HepG2 (cell line): ENCODE data around the gene XRCC3. TPM values are rescaled to one million over a fixed set of nuclear protein-coding genes. Genes with fewer than 3 reads are reported as not detected.

Source experiments
- BRCA1 ChIP-seq: sonication (generic); formaldehyde crosslinking; IDR thresholded peaks from 2 replicates; pipeline ENCODE4 v1.4.0; 2020; ENCODE audit warnings: missing genetic modification reagents
- GABPB1 ChIP-seq: IDR thresholded peaks from 2 replicates; pipeline ENCODE4 v1.6.1; 2016; ENCODE audit warnings: mild to moderate bottlenecking, missing genetic modification reagents, moderate library complexity, missing compliant biosample characterization
- HNRNPK ChIP-seq: fragments of 200-400 bp; formaldehyde crosslinking; IDR thresholded peaks from 2 replicates; pipeline ENCODE4 v1.6.1; 2018; ENCODE audit warnings: low read length, low read depth, moderate library complexity, mild to moderate bottlenecking; ENCODE audit not compliant: poor library complexity, severe bottlenecking
- ZC3H4 ChIP-seq: sonication (generic); formaldehyde crosslinking; IDR thresholded peaks from 2 replicates; pipeline ENCODE4 v1.4.0; 2020; ENCODE audit warnings: missing genetic modification reagents, borderline replicate concordance
- ZFY ChIP-seq: sonication (generic); formaldehyde crosslinking; IDR thresholded peaks from 2 replicates; pipeline ENCODE4 v1.4.0; 2020; ENCODE audit warnings: missing genetic modification reagents
- ZMAT3 ChIP-seq: sonication (generic); formaldehyde crosslinking; conservative IDR thresholded peaks from 2 replicates; pipeline ENCODE4 v1.7.0; 2021; ENCODE audit warnings: missing genetic modification reagents
- ZNF253 ChIP-seq: sonication (generic); formaldehyde crosslinking; IDR thresholded peaks from 2 replicates; pipeline ENCODE4 v1.8.0; 2022; ENCODE audit warnings: mild to moderate bottlenecking, missing genetic modification reagents, borderline replicate concordance
- ZNF260 ChIP-seq: sonication (generic); formaldehyde crosslinking; IDR thresholded peaks from 2 replicates; pipeline ENCODE4 v1.4.0; 2020; ENCODE audit warnings: missing genetic modification reagents, low read depth, mild to moderate bottlenecking, borderline replicate concordance
- ZNF589 ChIP-seq: sonication (generic); formaldehyde crosslinking; conservative IDR thresholded peaks from 2 replicates; pipeline ENCODE4 v1.8.0; 2022; ENCODE audit warnings: mild to moderate bottlenecking, moderate library complexity, missing genetic modification reagents
- polyA plus RNA-seq, 8 experiments: library from polyadenylated mRNA; depleted of rRNA in 3 of 8; stranded (reverse) in 7 of 8; unstranded in 1 of 8; fragments of >200 nt; fragmentation: Illumina TruSeq in 4 of 8; extraction: Trizol in 4 of 8; gene quantifications; 2 replicates each; pipeline versions ENCODE4 v1.2.1 to v1.2.3, GENCODE V29; 2011 to 2016; ENCODE audit warnings: low read depth in 4 of 8, missing spikeins in 1 of 8, mixed read lengths in 1 of 8; ENCODE audit not compliant: insufficient read depth in 1 of 8
- total RNA-seq, 5 experiments: library from RNA; depleted of rRNA; stranded (reverse); fragments of >200 nt; fragmentation: Illumina TruSeq; extraction: Trizol; gene quantifications; 2 replicates each; pipeline ENCODE4 v1.2.3, GENCODE V29; 2016; ENCODE audit warnings: low read depth in 1 of 5
- TF ChIP-seq, protein P1 (sequence below): sonication (generic); formaldehyde crosslinking; IDR thresholded peaks from 2 replicates; pipeline ENCODE4 v1.8.1; 2023; ENCODE audit warnings: missing genetic modification reagents, inconsistent platforms, borderline replicate concordance
- TF ChIP-seq, protein P2 (sequence below): sonication (generic); formaldehyde crosslinking; conservative IDR thresholded peaks from 2 replicates; pipeline ENCODE4 v1.4.0; 2020; ENCODE audit warnings: missing genetic modification reagents
- TF ChIP-seq, protein P3 (sequence below): IDR thresholded peaks from 2 replicates; pipeline ENCODE4 v1.6.1; 2016; ENCODE audit warnings: low read depth, missing genetic modification reagents, missing compliant biosample characterization
- TF ChIP-seq, protein P4 (sequence below): sonication (generic); formaldehyde crosslinking; IDR thresholded peaks from 2 replicates; pipeline ENCODE4 v1.5.0; 2020; ENCODE audit warnings: mild to moderate bottlenecking, missing genetic modification reagents, moderate library complexity
- TF ChIP-seq, protein P5 (sequence below): sonication (generic); formaldehyde crosslinking; IDR thresholded peaks from 2 replicates; pipeline ENCODE4 v1.4.0; 2020; ENCODE audit warnings: mild to moderate bottlenecking, missing genetic modification reagents

Gene XRCC3
- total and polyA plus RNA-seq, 2 of the 13 experiments (the other 11 are each of a cell fraction or from before 2014, with no cell fraction given) = 5.4 to 25.8 TPM

DNA sequence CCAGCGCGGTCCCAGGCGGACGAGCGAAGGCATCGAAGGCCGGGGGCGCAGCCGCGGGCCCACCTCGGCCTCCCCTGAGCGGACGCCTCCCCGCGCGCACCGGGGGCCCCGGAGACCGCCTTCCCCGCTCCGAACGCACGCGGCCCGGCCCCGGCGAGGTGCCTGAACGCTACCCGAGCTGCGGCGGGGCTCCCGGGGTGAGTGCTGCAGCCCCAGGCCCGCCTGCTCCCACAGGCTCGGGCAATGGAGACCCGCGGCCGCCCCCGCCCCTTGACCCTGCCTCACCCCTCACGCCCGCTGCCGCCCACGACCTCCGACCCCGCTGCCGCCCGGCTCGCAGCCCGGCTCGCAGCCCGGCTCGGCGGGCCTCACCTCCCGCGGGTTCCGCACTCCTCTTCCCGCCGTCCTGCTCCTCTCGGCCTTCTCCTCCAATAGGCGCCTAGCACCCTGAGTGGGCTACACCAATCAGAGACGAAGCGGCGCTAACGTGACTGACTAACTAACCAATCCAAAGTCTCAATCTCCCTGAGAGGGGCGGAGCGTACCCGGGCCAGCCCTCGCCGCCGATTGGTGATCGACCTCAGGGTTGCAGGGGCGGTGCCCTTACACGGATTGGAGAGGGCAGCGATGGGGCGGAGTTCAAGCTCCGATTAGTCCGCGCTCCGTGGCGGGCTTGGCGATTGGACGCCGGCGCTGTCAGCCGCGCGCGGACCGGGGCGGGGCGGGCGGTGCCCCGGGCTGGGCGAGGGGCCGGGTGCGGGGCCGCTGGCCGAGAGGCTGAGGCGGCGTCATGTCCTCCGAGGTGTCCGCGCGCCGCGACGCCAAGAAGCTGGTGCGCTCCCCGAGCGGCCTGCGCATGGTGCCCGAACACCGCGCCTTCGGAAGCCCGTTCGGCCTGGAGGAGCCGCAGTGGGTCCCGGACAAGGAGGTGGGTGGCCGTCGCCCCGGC lies at the start of gene XRCC3, which contains the start of gene ZFYVE21 (continued):
- TF ChIP-seq ZNF253 (CRISPR knock-in tag) (no peak), ZC3H4 (CRISPR knock-in tag) (no peak), ZNF260 (no peak), ZMAT3 (CRISPR knock-in tag) (0 out of 2 replicates have a peak, but pooled peaks have one; percentile 27), BRCA1 (CRISPR knock-in tag) (no peak), GABPB1 (CRISPR knock-in tag) (no peak; the same call in 1 of the 2 replicates), HNRNPK (peak; percentile 50), ZFY (peak; percentile 85), ZNF589 (CRISPR knock-in tag) (peak; percentile 16; the same call in 1 of the 2 replicates)
- TF ChIP-seq, protein P1, sequence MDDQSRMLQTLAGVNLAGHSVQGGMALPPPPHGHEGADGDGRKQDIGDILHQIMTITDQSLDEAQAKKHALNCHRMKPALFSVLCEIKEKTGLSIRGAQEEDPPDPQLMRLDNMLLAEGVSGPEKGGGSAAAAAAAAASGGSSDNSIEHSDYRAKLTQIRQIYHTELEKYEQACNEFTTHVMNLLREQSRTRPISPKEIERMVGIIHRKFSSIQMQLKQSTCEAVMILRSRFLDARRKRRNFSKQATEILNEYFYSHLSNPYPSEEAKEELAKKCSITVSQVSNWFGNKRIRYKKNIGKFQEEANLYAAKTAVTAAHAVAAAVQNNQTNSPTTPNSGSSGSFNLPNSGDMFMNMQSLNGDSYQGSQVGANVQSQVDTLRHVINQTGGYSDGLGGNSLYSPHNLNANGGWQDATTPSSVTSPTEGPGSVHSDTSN (CRISPR knock-in tag) = peak; percentile 84; the same call in 1 of the 2 replicates
- TF ChIP-seq, protein P2, sequence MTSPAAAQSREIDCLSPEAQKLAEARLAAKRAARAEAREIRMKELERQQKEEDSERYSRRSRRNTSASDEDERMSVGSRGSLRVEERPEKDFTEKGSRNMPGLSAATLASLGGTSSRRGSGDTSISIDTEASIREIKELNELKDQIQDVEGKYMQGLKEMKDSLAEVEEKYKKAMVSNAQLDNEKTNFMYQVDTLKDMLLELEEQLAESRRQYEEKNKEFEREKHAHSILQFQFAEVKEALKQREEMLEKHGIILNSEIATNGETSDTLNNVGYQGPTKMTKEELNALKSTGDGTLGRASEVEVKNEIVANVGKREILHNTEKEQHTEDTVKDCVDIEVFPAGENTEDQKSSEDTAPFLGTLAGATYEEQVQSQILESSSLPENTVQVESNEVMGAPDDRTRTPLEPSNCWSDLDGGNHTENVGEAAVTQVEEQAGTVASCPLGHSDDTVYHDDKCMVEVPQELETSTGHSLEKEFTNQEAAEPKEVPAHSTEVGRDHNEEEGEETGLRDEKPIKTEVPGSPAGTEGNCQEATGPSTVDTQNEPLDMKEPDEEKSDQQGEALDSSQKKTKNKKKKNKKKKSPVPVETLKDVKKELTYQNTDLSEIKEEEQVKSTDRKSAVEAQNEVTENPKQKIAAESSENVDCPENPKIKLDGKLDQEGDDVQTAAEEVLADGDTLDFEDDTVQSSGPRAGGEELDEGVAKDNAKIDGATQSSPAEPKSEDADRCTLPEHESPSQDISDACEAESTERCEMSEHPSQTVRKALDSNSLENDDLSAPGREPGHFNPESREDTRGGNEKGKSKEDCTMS = no peak
- TF ChIP-seq, protein P3, sequence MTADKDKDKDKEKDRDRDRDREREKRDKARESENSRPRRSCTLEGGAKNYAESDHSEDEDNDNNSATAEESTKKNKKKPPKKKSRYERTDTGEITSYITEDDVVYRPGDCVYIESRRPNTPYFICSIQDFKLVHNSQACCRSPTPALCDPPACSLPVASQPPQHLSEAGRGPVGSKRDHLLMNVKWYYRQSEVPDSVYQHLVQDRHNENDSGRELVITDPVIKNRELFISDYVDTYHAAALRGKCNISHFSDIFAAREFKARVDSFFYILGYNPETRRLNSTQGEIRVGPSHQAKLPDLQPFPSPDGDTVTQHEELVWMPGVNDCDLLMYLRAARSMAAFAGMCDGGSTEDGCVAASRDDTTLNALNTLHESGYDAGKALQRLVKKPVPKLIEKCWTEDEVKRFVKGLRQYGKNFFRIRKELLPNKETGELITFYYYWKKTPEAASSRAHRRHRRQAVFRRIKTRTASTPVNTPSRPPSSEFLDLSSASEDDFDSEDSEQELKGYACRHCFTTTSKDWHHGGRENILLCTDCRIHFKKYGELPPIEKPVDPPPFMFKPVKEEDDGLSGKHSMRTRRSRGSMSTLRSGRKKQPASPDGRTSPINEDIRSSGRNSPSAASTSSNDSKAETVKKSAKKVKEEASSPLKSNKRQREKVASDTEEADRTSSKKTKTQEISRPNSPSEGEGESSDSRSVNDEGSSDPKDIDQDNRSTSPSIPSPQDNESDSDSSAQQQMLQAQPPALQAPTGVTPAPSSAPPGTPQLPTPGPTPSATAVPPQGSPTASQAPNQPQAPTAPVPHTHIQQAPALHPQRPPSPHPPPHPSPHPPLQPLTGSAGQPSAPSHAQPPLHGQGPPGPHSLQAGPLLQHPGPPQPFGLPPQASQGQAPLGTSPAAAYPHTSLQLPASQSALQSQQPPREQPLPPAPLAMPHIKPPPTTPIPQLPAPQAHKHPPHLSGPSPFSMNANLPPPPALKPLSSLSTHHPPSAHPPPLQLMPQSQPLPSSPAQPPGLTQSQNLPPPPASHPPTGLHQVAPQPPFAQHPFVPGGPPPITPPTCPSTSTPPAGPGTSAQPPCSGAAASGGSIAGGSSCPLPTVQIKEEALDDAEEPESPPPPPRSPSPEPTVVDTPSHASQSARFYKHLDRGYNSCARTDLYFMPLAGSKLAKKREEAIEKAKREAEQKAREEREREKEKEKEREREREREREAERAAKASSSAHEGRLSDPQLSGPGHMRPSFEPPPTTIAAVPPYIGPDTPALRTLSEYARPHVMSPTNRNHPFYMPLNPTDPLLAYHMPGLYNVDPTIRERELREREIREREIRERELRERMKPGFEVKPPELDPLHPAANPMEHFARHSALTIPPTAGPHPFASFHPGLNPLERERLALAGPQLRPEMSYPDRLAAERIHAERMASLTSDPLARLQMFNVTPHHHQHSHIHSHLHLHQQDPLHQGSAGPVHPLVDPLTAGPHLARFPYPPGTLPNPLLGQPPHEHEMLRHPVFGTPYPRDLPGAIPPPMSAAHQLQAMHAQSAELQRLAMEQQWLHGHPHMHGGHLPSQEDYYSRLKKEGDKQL = no peak
- TF ChIP-seq, protein P4, sequence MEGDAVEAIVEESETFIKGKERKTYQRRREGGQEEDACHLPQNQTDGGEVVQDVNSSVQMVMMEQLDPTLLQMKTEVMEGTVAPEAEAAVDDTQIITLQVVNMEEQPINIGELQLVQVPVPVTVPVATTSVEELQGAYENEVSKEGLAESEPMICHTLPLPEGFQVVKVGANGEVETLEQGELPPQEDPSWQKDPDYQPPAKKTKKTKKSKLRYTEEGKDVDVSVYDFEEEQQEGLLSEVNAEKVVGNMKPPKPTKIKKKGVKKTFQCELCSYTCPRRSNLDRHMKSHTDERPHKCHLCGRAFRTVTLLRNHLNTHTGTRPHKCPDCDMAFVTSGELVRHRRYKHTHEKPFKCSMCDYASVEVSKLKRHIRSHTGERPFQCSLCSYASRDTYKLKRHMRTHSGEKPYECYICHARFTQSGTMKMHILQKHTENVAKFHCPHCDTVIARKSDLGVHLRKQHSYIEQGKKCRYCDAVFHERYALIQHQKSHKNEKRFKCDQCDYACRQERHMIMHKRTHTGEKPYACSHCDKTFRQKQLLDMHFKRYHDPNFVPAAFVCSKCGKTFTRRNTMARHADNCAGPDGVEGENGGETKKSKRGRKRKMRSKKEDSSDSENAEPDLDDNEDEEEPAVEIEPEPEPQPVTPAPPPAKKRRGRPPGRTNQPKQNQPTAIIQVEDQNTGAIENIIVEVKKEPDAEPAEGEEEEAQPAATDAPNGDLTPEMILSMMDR (CRISPR knock-in tag) = no peak
- TF ChIP-seq, protein P5, sequence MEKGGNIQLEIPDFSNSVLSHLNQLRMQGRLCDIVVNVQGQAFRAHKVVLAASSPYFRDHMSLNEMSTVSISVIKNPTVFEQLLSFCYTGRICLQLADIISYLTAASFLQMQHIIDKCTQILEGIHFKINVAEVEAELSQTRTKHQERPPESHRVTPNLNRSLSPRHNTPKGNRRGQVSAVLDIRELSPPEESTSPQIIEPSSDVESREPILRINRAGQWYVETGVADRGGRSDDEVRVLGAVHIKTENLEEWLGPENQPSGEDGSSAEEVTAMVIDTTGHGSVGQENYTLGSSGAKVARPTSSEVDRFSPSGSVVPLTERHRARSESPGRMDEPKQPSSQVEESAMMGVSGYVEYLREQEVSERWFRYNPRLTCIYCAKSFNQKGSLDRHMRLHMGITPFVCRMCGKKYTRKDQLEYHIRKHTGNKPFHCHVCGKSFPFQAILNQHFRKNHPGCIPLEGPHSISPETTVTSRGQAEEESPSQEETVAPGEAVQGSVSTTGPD (CRISPR knock-in tag) = no peak
